BJ (cell line): Measurements from ENCODE around the gene L3MBTL1. TPM values are rescaled to one million over a fixed set of nuclear protein-coding genes. Genes with fewer than 3 reads are reported as not detected.

Experiments used
- CTCF ChIA-PET: fragments of 350-600 bp; formaldehyde crosslinking; extraction: SDS; loops from one replicate; lab custom pipeline; 2021; ENCODE audit warnings: antibody characterized with exemption, inconsistent platforms; lab: Yijun Ruan, JAX
- POLR2A ChIA-PET: fragments of 300-600 bp; sonication (Branson Sonifier 250); formaldehyde crosslinking; extraction: SDS; loops from one replicate; lab custom pipeline; 2021; ENCODE audit warnings: antibody characterized with exemption; lab: Charles Lee
- DNase-seq: peaks from one replicate; pipeline ENCODE4 v3.0.0-alpha.2; 2011; ENCODE audit warnings: low read depth
- H3K27me3 ChIP-seq: 2 replicates; pipeline ENCODE4 v1.6.0; 2011; ENCODE audit warnings: low read length; ENCODE audit not compliant: control insufficient read depth, insufficient read depth
- H3K36me3 ChIP-seq: 2 replicates; pipeline ENCODE4 v1.5.1; 2011; ENCODE audit warnings: low read length; ENCODE audit not compliant: control insufficient read depth, insufficient read depth
- H3K4me3 ChIP-seq: 2 replicates; pipeline ENCODE4 v1.5.1; 2011; ENCODE audit warnings: low read depth, mild to moderate bottlenecking, control low read depth, low read length
- CTCF ChIP-seq: IDR thresholded peaks from 2 replicates; pipeline ENCODE4 v1.5.1; 2011; ENCODE audit warnings: low read depth, mild to moderate bottlenecking, control low read depth, inconsistent platforms, low read length, moderate library complexity; ENCODE audit not compliant: insufficient read depth
- polyA plus RNA-seq: library from polyadenylated mRNA; depleted of rRNA; stranded (reverse); fragments of >200 nt; gene quantifications from 2 replicates; pipeline ENCODE4 v1.2.3, GENCODE V29; 2011

L3MBTL1 gene
- polyA plus RNA-seq, 1 experiment: 4.5 TPM

- Histone ChIP-seq H3K27me3 (no peaks in the 10 kb centered on the region), H3K36me3 (no peaks in the 10 kb centered on the region; the same call in 1 of the 2 replicates), H3K4me3 (no peak overlapping the region)
- no peak for TF ChIP-seq CTCF
- POLR2A ChIA-PET: no interaction called here
- no peak for DNase-seq
- CTCF ChIA-PET: interaction anchor here (0.6 to 6.8 kb wide), 27 partner anchors 7 to 555 kb away, joined by 3 to 119 read pairs (median 5); partner anchors contain the start of genes IFT52 and SGK2
These were observed 31.6 kb downstream of the L3MBTL1 start for GRCh38 chr20:43538878-43539700.

- Histone ChIP-seq H3K27me3 (no peaks in the 10 kb centered on the region), H3K4me3 (no peak overlapping the region), H3K36me3 (no peaks in the 10 kb centered on the region; the same call in 1 of the 2 replicates)
- CTCF ChIA-PET: interaction anchor here (1.0 to 6.8 kb wide), 4 partner anchors 19 to 540 kb away, joined by 3 to 119 read pairs (median 18); partner anchors contain the start of gene SGK2
- no peak for TF ChIP-seq CTCF
- POLR2A ChIA-PET: interaction anchor here (0.5 kb wide), 1 partner anchor 79 kb away, joined by 5 read pairs; no protein-coding TSS in a partner anchor
- no peak for DNase-seq
These were observed 32.6 kb downstream of the L3MBTL1 start for GRCh38 chr20:43539975-43540672.

- Histone ChIP-seq H3K4me3 (no peak overlapping the region), H3K36me3 (no peaks in the 10 kb centered on the region; the same call in 1 of the 2 replicates), H3K27me3 (no peaks in the 10 kb centered on the region)
- DNase-seq: no peak
- CTCF ChIA-PET: interaction anchor here (3.7 to 6.8 kb wide), 2 partner anchors 19 to 151 kb away, joined by 27 to 119 read pairs; partner anchors contain the start of gene SGK2
- POLR2A ChIA-PET: interaction anchor here (0.5 kb wide), 1 partner anchor 79 kb away, joined by 5 read pairs; no protein-coding TSS in a partner anchor
- no peak for TF ChIP-seq CTCF
These were observed 33.2 kb downstream of the L3MBTL1 start for GRCh38 chr20:43540673-43541060.

- DNase-seq: no peak
- Histone ChIP-seq H3K27me3 (no peaks in the 10 kb centered on the region), H3K4me3 (no peak overlapping the region), H3K36me3 (no peaks in the 10 kb centered on the region; the same call in 1 of the 2 replicates)
- ChIA-PET CTCF (interaction anchor here (3.7 to 6.8 kb wide), 2 partner anchors 18 to 150 kb away, joined by 27 to 119 read pairs; partner anchors contain the start of gene SGK2), POLR2A (no interaction called here)
- no peak for TF ChIP-seq CTCF
These were observed 33.7 kb downstream of the L3MBTL1 start for GRCh38 chr20:43541214-43541613.

- Histone ChIP-seq H3K4me3 (no peak overlapping the region), H3K36me3 (no peaks in the 10 kb centered on the region; the same call in 1 of the 2 replicates), H3K27me3 (no peaks in the 10 kb centered on the region)
- no peak for DNase-seq
- POLR2A ChIA-PET: no interaction called here
- CTCF ChIA-PET: no interaction called here
- TF ChIP-seq CTCF: no peak
These were observed 34.7 kb downstream of the L3MBTL1 start for GRCh38 chr20:43542161-43542560.
